A549 (cell line): ENCODE results near the gene CDHR5. TPM values are rescaled to one million over a fixed set of nuclear protein-coding genes. Genes with fewer than 3 reads are reported as not detected.

Experiments
- ATAC-seq, 2 experiments: fragments of 200-7000 bp in 1 of 2; fragments of >200 bp in 1 of 2; cut with Nextera tagmentation in 1 of 2; cut with Tn5 transposase in 1 of 2; 3 replicates each; pipeline versions ENCODE4 v1.8.0 to v1.9.1; 2018 to 2020; ENCODE audit warnings: mild to moderate bottlenecking in 1 of 2, moderate library complexity in 1 of 2
- CTCF ChIA-PET: fragments of 300-600 bp; sonication (Branson Sonifier 250); formaldehyde crosslinking; extraction: SDS; loops from one replicate; lab custom pipeline; 2021; ENCODE audit warnings: antibody characterized with exemption, inconsistent platforms; lab: Yijun Ruan, JAX
- POLR2A ChIA-PET: fragments of 350-600 bp; formaldehyde crosslinking; extraction: SDS; loops from one replicate; lab custom pipeline; 2021; ENCODE audit warnings: antibody characterized with exemption, inconsistent platforms; lab: Yijun Ruan, JAX
- DNase-seq, 2 experiments: peaks; one replicate each; pipeline versions ENCODE4 v3.0.0 to v3.0.0-alpha.2; 2011 to 2016; ENCODE audit warnings: low read depth in 1 of 2, low spot score in 1 of 2
- FAIRE-seq: peaks from 2 replicates; lab custom pipeline; 2011; peaks lifted over from hg19 to GRCh38; lab: Jason Lieb, UNC
- H3K27ac ChIP-seq, 2 experiments: fragments of >200 bp; sonication (Bioruptor Twin); formaldehyde crosslinking; 3 replicates each; pipeline ENCODE4 v1.5.1; 2016 to 2017
- H3K4me1 ChIP-seq: fragments of >200 bp; sonication (Bioruptor Twin); formaldehyde crosslinking; 3 replicates; pipeline ENCODE4 v1.6.1; 2016
- H3K4me2 ChIP-seq: fragments of >200 bp; sonication (Bioruptor Twin); formaldehyde crosslinking; 3 replicates; pipeline ENCODE4 v1.6.1; 2016
- H3K4me3 ChIP-seq: fragments of >200 bp; sonication (Bioruptor Twin); formaldehyde crosslinking; 3 replicates; pipeline ENCODE4 v1.5.1; 2016
- H3K9me3 ChIP-seq: fragments of >200 bp; sonication (Bioruptor Twin); formaldehyde crosslinking; 3 replicates; pipeline ENCODE4 v1.6.1; 2016
- E2F6 ChIP-seq: IDR thresholded peaks from 2 replicates; pipeline ENCODE4 v1.6.1; 2012; ENCODE audit warnings: low read depth, borderline replicate concordance
- EHMT2 ChIP-seq: fragments of 200-600 bp; sonication (generic); IDR thresholded peaks from 2 replicates; pipeline ENCODE4 v1.6.1; 2016; ENCODE audit warnings: antibody characterized with exemption, low read depth, mild to moderate bottlenecking, moderate library complexity
- EP300 ChIP-seq, 2 experiments: fragments of >200 bp; sonication (Bioruptor Twin); formaldehyde crosslinking; IDR thresholded peaks; 2 replicates in 1 of 2; 3 replicates in 1 of 2; pipeline ENCODE4 v1.6.1; 2016 to 2017
- FOSB ChIP-seq: fragments of 250-450 bp; sonication (Bioruptor Pico); IDR thresholded peaks from 2 replicates; pipeline ENCODE4 v1.5.0; 2020; ENCODE audit warnings: mild to moderate bottlenecking, moderate library complexity
- FOSL2 ChIP-seq, 2 experiments: fragments of 450-650 bp in 1 of 2; fragments of >200 bp in 1 of 2; sonication (Bioruptor Twin) in 1 of 2; formaldehyde crosslinking; IDR thresholded peaks; 2 replicates each; pipeline versions ENCODE4 v1.5.0 to v1.6.1; 2016 to 2020; ENCODE audit warnings: mild to moderate bottlenecking in 1 of 2, moderate library complexity in 1 of 2
- FOXS1 ChIP-seq: fragments of 250-450 bp; sonication (Bioruptor Pico); IDR thresholded peaks from 2 replicates; pipeline ENCODE4 v1.5.0; 2020; ENCODE audit warnings: mild to moderate bottlenecking, moderate library complexity
- GATA3 ChIP-seq: IDR thresholded peaks from 2 replicates; pipeline ENCODE4 v1.6.1; 2012; ENCODE audit warnings: borderline replicate concordance
- HES2 ChIP-seq: fragments of >200 bp; sonication (Bioruptor Twin); formaldehyde crosslinking; IDR thresholded peaks from 2 replicates; pipeline ENCODE4 v1.6.1; 2016
- HMGXB4 ChIP-seq: fragments of 250-450 bp; sonication (Bioruptor Pico); IDR thresholded peaks from 2 replicates; pipeline ENCODE4 v1.5.0; 2021; ENCODE audit warnings: mild to moderate bottlenecking, moderate library complexity, borderline replicate concordance
- HOXA7 ChIP-seq: fragments of 250-450 bp; sonication (Bioruptor Pico); IDR thresholded peaks from 2 replicates; pipeline ENCODE4 v1.5.0; 2020; ENCODE audit warnings: mild to moderate bottlenecking, moderate library complexity
- HOXB13 ChIP-seq: fragments of 250-450 bp; sonication (Bioruptor Pico); IDR thresholded peaks from 2 replicates; pipeline ENCODE4 v1.5.0; 2020; ENCODE audit warnings: low read depth, mild to moderate bottlenecking, moderate library complexity
- JUN ChIP-seq, 2 experiments: fragments of >200 bp; sonication (Bioruptor Twin); formaldehyde crosslinking; IDR thresholded peaks; 2 replicates in 1 of 2; 3 replicates in 1 of 2; pipeline ENCODE4 v1.6.1; 2016 to 2017
- KDM1A ChIP-seq: fragments of 200-600 bp; sonication (generic); IDR thresholded peaks from 2 replicates; pipeline ENCODE4 v1.6.1; 2016; ENCODE audit warnings: low read depth, mild to moderate bottlenecking
- KDM5A ChIP-seq: fragments of 200-600 bp; sonication (generic); IDR thresholded peaks from 2 replicates; pipeline ENCODE4 v1.6.1; 2016; ENCODE audit warnings: antibody characterized with exemption, mild to moderate bottlenecking
- MAFK ChIP-seq: fragments of 450-650 bp; IDR thresholded peaks from 2 replicates; pipeline ENCODE4 v1.6.1; 2014; ENCODE audit not compliant: partially characterized antibody
- NFE2L2 ChIP-seq: fragments of 150-350 bp; conservative IDR thresholded peaks from 2 replicates; pipeline ENCODE4 v1.6.1; 2014; ENCODE audit warnings: low read length
- NPAS2 ChIP-seq: fragments of 250-450 bp; sonication (Bioruptor Pico); IDR thresholded peaks from 2 replicates; pipeline ENCODE4 v1.8.0; 2022; ENCODE audit warnings: mild to moderate bottlenecking, moderate library complexity, borderline replicate concordance
- NR3C1 ChIP-seq: fragments of >200 bp; sonication (Bioruptor Twin); formaldehyde crosslinking; IDR thresholded peaks from 3 replicates; pipeline ENCODE4 v1.6.1; 2017
- PHF8 ChIP-seq: fragments of 200-600 bp; sonication (generic); IDR thresholded peaks from 2 replicates; pipeline ENCODE4 v1.6.1; 2016; ENCODE audit warnings: low read depth, mild to moderate bottlenecking, antibody characterized with exemption, moderate library complexity, borderline replicate concordance
- POLR2AphosphoS2 ChIP-seq: conservative IDR thresholded peaks from 2 replicates; pipeline ENCODE4 v1.6.1; 2012; ENCODE audit warnings: low read length, improper control_type of control experiment, inconsistent platforms
- TFCP2L1 ChIP-seq: fragments of 250-450 bp; sonication (Bioruptor Pico); IDR thresholded peaks from 2 replicates; pipeline ENCODE4 v1.5.0; 2021; ENCODE audit warnings: mild to moderate bottlenecking
- USF2 ChIP-seq: fragments of 450-650 bp; IDR thresholded peaks from 2 replicates; pipeline ENCODE4 v1.6.1; 2014; ENCODE audit warnings: antibody characterized with exemption
- ZC3H11A ChIP-seq: fragments of 450-650 bp; IDR thresholded peaks from 2 replicates; pipeline ENCODE4 v1.6.1; 2014; ENCODE audit warnings: antibody characterized with exemption, mild to moderate bottlenecking
- WGBS: methylation state at CpG from one replicate; pipeline ENCODE4 v1.1.6; 2017; ENCODE audit errors: missing lambda C conversion rate; 5-methylcytosine and 5-hydroxymethylcytosine counted together
- polyA plus RNA-seq, 4 experiments: library from polyadenylated mRNA; depleted of rRNA in 3 of 4; stranded (reverse); fragments of >200 nt; fragmentation: RNase III in 1 of 4; extraction: RNeasy Plus Mini Kit Qiagen cat#74134 plus additional on column Dnase treatment in 1 of 4; gene quantifications; 2 replicates in 3 of 4; 3 replicates in 1 of 4; pipeline ENCODE4 v1.2.3, GENCODE V29; 2011 to 2017
- TF ChIP-seq, protein P1 (sequence below): fragments of >200 bp; sonication (Bioruptor Twin); formaldehyde crosslinking; IDR thresholded peaks from 3 replicates; pipeline ENCODE4 v1.6.1; 2016
- TF ChIP-seq, protein P2 (sequence below): IDR thresholded peaks from 2 replicates; pipeline ENCODE4 v1.6.1; 2012

Gene CDHR5
- polyA plus RNA-seq, 2 of the 4 experiments (the other 2 are of a cell fraction) = 0.08 to 0.12 TPM

DNA sequence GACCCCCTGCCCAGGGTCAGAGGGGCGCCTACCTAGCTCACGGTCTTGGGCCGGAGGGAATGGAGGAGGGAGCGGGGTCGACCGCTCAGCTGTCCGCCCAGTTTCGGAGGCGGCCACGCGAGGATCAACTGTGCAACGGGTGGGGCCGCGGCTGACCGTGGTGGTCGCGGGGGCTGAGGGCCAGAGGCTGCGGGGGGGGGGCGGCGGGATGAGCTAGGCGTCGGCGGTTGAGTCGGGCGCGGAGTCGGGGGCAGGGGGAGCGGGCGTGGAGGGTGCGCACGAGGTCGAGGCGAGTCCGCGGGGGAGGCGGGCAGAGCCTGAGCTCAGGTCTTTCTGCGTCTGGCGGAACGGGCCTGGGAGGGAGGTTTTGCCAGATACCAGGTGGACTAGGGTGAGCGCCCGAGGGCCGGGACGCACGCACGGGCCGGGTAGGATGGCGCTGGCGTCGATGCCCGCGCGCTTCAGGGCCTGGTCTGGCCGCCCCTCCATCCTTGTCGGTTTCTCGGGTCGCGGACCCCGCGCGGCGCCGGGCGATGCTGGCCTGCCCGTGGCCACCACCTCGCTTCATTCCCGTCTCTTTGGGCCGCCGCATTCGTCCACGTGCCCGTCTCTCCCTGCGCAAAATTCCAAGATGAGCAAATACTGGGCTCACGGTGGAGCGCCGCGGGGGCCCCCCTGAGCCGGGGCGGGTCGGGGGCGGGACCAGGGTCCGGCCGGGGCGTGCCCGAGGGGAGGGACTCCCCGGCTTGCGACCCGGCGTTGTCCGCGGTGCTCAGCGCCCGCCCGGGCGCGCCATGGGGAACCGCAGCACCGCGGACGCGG lies 12.0 kb upstream of the CDHR5 start, which contains the start of gene DRD4 (continued):
- TF ChIP-seq USF2 (no peak), PHF8 (no peak), HOXA7 (CRISPR knock-in tag) (no peak), HMGXB4 (no peak), FOXS1 (CRISPR knock-in tag) (no peak), MAFK (no peak)
- TF ChIP-seq, all 56 proteins: peak for 0

DNA sequence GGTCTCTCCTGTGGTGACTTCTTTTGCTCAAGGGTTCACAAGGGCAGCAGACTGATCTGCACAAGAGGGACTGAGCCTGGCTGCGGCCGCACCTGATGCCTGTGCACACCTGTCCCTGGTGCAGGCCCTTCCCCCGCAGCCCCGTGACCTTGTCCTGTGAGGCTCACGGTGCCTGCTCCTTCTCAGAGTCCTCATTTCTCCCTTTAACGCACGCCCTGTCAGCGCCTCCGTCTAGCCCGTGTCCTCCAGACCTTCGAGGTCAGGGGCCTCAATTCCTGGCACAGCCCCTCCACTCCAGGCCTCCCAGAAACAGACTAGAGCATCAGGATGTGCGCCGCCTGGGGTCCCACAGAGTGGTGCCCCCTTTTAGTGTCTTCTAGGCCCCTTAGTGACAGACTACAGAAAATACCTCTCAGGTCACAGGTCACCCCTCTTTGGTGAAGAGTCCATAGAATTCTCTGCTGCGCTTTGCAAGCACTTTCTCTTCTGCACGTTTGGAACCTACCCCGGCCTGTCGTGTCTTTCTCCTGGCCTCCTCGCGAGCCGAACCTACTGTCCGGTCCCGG lies 11.3 kb upstream of the CDHR5 start:
- no peak overlapping the region for H3K4me2 ChIP-seq
- no peak for DNase-seq
- no peak overlapping the region for H3K4me3 ChIP-seq
- 0 out of 3 replicates have a peak, but pooled peaks cover 4% of the 10 kb centered on the region for H3K4me1 ChIP-seq
- WGBS = 89% methylated on average over 22 of the region's 22 CpGs
- ChIA-PET POLR2A (no interaction called here), CTCF (no interaction called here)
- H3K27ac ChIP-seq = no peak overlapping the region
- no peak for ATAC-seq
- no peak for FAIRE-seq
- TF ChIP-seq EHMT2 (no peak), KDM5A (no peak), JUN (IDR thresholded peaks at IDR 0.05) (no peak)
- no peaks in the 10 kb centered on the region for H3K9me3 ChIP-seq

DNA sequence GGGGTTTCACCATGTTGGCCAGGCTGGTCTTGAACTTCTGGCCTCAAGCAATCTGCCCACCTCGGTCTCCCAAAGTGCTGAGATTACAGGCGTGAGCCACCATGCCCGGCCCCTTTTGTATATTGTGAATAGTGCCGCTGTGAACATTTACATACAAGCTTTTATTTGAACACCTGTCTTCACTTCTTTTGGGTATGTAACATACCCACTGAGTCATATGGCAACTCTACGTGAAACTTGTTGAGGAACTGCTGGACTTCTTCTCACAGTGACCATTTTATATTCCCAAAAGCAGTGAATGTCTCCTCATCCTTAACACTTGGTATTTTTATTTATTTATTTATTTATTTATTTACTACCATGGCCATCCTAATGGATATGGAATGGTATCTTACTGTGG lies 6.1 kb upstream of the CDHR5 start:
- Histone ChIP-seq H3K9me3 (no peaks in the 10 kb centered on the region), H3K4me1 (peaks cover 6% of the 10 kb centered on the region; the same call in 1 of the 3 replicates), H3K4me3 (no peak overlapping the region), H3K4me2 (no peak overlapping the region), H3K27ac (no peak overlapping the region)
- no peak for FAIRE-seq
- no peak for ATAC-seq
- TF ChIP-seq HES2 (no peak), GATA3 (no peak), HOXA7 (CRISPR knock-in tag) (no peak)
- TF ChIP-seq, protein P1, sequence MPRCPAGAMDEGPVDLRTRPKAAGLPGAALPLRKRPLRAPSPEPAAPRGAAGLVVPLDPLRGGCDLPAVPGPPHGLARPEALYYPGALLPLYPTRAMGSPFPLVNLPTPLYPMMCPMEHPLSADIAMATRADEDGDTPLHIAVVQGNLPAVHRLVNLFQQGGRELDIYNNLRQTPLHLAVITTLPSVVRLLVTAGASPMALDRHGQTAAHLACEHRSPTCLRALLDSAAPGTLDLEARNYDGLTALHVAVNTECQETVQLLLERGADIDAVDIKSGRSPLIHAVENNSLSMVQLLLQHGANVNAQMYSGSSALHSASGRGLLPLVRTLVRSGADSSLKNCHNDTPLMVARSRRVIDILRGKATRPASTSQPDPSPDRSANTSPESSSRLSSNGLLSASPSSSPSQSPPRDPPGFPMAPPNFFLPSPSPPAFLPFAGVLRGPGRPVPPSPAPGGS = no peak
- DNase-seq = no peak
- 93% methylated on average over 5 of the region's 5 CpGs for WGBS
- ChIA-PET CTCF (interaction anchor here (1.0 to 1.2 kb wide), 2 partner anchors 10 to 76 kb away, joined by 3 to 4 read pairs; no protein-coding TSS in a partner anchor), POLR2A (no interaction called here)

GRCh38 chr11:629237-629583 lies 4.5 kb upstream of the CDHR5 start:
- no peak for DNase-seq
- peaks cover 17% of the 10 kb centered on the region for H3K4me1 ChIP-seq
- no peaks in the 10 kb centered on the region for H3K9me3 ChIP-seq
- no peak for FAIRE-seq
- WGBS = 82% methylated on average over 10 of the region's 10 CpGs
- ChIA-PET CTCF (no interaction called here), POLR2A (no interaction called here)
- H3K4me3 ChIP-seq = no peak overlapping the region
- ATAC-seq = no peak
- H3K27ac ChIP-seq = peak overlapping the region in 1 of 2 experiments; percentile 60; a peak in 4 of 6 replicates
- no peak overlapping the region for H3K4me2 ChIP-seq
- TF ChIP-seq FOSL2 (IDR thresholded peaks at IDR 0.05) (no peak), FOSL2 (CRISPR knock-in tag; IDR thresholded peaks at IDR 0.05) (no peak), JUN (IDR thresholded peaks at IDR 0.05) (no peak), EHMT2 (no peak), FOXS1 (CRISPR knock-in tag) (no peak), POLR2AphosphoS2 (no peak), TFCP2L1 (CRISPR knock-in tag) (no peak), EP300 (IDR thresholded peaks at IDR 0.05) (no peak), HOXB13 (CRISPR knock-in tag) (no peak), FOSB (CRISPR knock-in tag) (no peak), E2F6 (no peak), ZC3H11A (no peak), NR3C1 (no peak), NFE2L2 (no peak), KDM1A (no peak), NPAS2 (CRISPR knock-in tag) (no peak)
- TF ChIP-seq, protein P2, sequence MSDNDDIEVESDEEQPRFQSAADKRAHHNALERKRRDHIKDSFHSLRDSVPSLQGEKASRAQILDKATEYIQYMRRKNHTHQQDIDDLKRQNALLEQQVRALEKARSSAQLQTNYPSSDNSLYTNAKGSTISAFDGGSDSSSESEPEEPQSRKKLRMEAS = no peak
